NCI-H2081 (cell line): ENCODE data around the gene IARS2.
"Not testable (repeated sequence)": the region's sequence is repeated elsewhere in the genome, so short reads cannot be mapped to it uniquely, and the experiment has no call there.

Experiments
- DNase-seq, 2 experiments: peaks; one replicate each; lab custom pipeline; 2025; lab: John Stamatoyannopoulos, UW

Gene IARS2

DNA sequence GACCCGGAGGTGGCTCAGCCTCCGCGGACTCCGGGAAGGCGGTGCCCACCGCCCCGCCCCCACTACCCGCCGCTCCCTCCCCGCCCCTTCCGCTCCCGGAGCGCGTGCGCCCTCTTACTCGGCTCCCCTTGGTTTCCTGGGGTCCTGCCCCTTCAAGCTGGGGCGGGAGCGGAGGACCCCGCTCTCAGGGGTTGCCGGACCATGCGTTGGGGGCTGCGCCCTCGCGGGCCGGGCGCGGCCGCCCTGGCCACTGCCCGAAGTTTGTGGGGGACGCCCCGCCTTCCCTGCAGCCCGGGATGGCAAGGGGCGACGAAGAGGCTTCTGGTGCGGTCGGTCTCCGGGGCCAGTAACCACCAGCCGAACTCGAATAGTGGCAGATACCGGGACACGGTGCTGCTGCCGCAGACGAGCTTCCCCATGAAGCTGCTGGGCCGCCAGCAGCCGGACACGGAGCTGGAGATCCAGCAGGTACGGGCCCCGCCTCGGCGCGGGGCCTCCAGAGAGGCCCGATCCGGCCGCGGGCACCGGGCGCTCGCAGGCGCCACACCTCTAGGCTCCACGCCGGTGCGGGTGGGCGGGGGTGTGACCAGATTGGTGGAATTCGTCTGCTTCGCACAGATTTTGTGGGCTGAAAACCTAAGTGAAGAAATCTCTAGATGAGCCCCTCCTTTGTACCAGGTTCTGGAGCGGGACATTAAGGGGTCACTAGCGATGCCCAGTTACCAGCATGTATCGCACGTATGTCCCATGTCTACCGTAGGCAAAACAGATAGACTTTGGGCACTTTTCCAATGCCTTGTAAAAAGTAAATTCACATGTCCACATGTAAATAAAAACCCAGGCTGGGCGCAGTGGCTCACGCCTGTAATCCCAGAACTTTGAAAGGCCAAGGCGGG is at the start of gene IARS2:
TSS of gene IARS2 (plus strand) at position 117 of the 896 bp plus-strand sequence. CDS start at position 202, 85 bp downstream.
- peak; percentile 90 to 91 for DNase-seq

- no peak for DNase-seq
These were observed 49.1 kb upstream of the IARS2 start for GRCh38 chr1:220044678-220045355.

- DNase-seq = peak in 1 of 2 experiments; percentile 25
These were observed 48.4 kb upstream of the IARS2 start for GRCh38 chr1:220045356-220046051.

- peak; percentile 97 to 99 for DNase-seq
These were observed 47.6 kb upstream of the IARS2 start, which contains the start of gene EPRS1 for GRCh38 chr1:220046052-220046930. TSS of gene EPRS1 (minus strand) at chr1:220046505. CDS start at chr1:220046388, 117 bp downstream.

DNA sequence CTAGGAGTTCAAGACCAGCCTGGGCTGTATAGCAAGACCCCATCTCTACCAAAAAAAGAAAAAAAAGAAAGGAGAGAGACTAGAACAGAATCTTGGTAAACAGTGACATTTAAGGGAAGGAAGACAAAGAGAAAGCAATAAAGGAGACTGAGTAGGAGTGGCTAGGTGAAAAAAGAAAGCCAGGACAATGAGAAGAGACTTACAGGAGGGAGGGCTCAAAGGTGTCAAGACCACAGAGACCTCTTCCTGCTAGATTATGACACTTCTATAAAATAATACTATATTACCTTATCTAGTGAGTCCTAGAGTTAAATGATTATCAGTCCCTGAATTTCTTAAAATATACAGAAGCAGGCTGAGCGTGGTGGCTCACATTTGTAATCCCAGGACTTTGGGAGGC is 37.6 kb upstream of the IARS2 start:
- no peak for DNase-seq

GRCh38 chr1:220060876-220061275 is 33.1 kb upstream of the IARS2 start:
- DNase-seq = no peak

DNA sequence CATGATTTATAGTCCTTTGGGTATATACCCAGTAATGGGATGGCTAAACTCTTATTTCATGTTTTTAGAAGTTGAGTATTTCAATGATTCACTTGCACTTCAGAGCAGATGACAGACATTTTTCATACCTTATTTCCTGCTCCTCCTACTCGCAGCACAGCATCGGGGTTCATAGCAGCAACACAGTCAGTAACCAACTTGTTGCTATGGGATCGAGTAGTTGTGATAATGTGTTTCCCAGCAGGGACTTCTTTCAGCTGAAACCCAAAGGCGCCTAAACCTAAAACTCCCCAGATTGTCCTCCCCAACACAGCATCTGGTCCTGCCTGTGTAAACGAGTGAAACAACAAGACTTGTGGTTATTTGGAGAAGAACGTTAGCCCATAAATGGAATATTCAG is 31.3 kb upstream of the IARS2 start:
- DNase-seq = no peak

DNA sequence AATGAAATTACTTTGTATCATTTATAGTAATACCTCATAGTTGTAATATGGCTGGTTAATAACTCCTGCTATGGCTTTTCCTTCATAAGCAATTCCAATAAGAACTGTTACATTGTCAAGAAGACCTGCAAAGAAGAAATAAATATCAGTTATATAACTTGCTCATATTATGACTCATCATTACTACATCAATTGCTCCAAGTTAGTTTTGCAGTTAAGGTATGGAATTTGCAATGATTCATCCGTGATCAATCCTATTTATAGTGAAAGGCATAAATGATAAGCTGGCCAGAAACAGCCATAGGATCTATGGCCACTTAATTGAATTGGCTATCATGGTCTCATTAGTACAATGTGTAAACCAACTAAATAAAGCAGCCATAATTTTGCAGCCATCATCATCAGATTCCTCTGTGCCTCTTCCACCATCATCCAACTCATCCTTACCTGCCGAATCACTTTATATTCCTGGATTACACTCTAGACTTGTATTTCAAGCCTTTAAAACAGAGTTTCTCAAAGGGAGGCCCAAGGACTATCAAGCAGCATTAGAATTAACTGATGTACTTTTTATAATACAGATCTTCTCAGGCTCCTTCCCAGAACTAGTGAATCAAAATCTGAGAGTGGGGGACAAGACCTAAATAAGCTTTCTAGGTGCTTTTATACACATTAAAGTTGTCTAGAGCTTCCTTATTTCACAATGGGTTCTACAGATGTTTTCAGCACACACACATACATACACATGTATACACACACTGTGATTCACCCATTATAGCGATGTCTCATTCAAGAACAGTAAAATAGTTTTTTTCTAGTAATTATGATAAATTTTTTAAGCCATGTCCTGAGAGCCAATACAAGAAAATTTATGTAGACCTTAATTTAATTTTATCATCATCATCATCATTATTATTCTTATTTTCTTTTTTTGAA is 26.4 kb upstream of the IARS2 start:
- DNase-seq = no peak

DNA sequence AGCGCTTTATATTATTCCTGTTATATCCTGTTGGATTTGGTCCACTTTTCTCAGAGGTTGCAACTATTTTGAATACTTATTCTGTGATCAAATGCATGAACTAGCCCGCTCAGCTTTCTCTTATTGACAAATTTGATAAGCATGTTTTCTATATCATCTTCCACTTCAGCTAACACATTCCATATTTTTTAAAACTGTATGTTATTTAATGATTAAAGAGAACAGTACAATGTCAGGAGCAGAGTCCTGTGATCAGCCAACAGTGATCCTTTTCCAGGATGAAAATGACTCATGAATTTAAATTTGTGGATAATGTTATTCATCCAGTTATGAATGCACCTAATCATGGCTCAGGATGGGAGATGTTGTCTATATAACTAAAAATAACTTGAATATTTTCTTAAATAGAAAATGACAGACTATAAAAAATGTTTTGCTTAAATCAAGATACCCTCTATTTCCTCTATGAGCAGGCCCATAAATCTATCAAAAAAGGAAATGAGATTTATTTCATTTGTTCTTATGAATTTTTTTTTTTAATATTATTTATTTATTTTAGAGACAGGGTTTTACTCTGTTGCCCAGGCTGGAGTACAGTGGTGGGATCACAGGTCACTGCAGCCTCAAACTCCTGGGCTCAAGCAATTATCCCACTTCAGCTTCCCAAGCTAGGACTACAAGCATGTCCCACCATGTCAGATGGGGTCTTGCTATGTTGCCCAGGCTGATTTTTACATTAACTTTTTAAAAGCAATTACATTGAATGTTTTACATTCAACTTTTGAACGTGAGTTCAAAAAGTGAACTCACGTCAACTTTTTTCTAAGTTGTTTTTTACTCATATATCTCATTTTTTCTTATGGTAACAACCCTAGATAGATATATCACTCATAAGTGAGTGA is 16.8 kb upstream of the IARS2 start:
- no peak for DNase-seq

DNA sequence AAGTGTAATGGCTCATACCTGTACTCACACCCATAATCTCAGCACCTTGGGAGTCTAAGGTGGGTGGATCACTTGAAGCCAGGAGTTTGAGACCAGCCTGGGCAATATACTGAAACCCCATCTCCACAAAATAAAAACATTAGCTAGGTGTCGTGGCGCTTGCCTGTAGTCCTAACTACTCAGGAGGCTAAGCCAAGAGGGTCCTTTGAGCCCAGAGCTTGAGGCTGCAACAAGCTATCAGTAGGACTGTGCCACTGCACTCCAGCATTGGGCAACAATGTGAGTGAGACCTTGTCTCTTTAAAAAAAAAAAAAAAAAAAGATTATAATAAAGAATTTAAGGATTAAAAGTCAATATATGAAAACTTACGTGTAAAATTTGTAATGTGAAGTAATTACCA is 16.0 kb upstream of the IARS2 start:
- DNase-seq = no peak

GRCh38 chr1:220084460-220084859 is 9.5 kb upstream of the IARS2 start:
- DNase-seq = no peak

DNA sequence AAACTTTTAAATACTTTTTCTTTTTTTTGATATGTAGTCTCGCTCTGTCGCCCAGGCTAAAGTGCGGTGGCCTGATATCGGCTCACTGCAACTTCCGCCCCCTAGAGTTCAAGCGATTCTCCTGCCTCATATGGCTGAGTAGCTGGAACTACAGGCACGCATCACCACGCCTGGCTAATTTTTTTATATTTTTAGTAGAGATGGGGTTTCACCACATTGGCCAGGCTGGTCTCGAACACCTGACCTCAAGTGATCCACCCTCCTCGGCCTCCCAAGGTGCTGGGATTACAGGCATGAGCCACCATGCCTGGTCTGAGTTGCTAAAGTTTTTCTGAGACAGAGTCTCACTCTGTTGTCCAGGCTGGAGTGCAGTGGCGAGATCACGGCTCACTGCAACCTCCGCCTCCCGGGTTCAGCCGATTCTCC is 7.7 kb upstream of the IARS2 start:
- not testable (repeated sequence) for DNase-seq

DNA sequence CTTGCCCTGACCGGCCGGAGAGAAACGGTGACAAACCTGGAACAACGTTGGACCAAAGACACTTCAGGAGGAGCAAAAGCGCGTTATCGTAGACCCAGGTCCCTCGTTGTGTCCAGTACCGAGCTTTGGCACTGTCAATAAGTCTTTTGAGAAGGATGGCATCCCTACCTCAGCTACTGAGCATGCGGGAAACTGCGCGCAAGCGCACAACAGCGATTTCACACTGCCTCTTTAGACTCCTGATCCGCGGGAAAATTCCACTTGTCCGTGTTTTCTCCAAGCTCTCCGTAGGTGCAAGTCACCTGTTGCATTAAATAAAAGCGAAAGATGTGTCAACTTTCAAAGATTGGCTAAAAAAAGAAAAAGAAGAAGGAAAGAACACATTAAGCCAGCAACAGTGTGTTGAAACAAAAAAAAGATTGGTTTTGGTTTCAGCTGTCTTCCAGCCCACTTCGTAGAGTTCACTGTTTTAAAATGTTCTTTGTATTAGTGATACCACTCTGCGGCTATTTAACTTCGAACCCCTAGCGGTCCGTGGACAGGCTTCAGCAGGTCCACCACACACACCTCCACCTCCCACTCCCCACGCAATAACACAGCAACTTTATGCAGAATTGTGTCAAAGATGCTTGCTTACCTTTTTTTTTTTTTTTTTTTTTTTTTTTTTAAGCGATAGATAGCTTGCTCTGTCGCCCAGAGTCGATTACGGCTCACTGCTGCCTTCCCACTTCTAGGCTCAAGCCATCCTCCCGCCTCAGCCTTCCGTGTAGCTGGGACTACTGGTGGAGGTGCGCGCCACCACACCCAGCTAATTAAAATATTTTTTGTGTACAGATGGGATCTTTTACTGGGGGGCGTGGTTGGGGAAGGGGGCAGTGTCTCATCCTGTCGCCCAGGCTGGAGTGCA is 4.0 kb upstream of the IARS2 start, which contains the start of gene BPNT1:
TSS of gene BPNT1 (minus strand) at position 139 of the 907 bp plus-strand sequence. CDS start 9,942 bp downstream, outside the sequence.
- peak; percentile 95 to 99 for DNase-seq

DNA sequence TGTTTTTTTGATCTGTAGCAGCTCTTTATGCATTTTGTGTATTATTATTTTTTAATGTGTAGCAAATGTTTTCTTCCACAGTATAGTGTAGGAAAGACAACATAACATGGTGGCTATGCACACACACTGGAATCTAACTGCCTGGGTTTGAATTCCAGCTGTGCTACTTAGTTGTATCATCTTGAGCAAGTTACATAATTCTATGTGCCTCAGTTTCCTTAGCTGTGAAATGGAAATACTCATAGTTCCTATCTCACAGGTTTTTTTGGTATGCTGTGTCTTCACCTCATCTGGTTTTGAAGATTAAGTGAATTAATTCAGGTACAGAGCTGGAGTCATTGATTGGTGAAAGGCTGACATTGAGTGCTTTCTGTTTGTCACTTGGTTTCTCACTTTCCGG is 1.2 kb upstream of the IARS2 start:
- DNase-seq = no peak

DNA sequence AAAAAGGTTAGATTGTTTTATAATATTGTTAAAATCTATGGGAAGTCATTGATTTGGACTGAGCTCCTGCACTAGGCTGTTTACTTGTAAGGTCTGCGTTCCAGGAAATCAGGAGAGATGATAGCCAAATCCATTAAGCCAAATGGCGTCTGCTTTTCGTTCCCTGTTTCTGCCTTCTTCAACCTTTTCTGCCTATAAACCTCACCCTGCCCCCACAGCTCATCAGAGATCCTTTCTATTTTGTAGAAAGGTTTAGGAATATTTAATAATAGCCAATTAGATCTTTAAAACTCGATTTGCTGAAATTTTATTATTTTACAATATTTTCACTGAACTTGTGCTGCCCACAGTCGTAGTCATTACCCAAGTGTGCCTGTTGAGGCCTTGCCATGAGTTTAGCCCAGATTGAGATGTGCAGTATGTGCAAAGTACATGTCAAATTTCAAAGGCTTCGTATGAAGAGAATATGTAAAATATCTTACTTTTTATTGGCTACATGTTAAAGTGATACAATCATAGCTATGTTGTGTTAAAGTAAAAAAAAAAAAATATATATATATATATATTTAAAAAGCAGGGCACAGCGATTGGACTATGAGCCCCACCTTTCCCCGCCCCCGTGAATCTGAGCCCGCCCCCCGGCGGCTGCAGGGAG is 444 bp upstream of the IARS2 start:
- DNase-seq = peak in 1 of 2 experiments; percentile 41

- DNase-seq = no peak
These were observed 5.9 kb downstream of the IARS2 start for GRCh38 chr1:220099826-220100225.

DNA sequence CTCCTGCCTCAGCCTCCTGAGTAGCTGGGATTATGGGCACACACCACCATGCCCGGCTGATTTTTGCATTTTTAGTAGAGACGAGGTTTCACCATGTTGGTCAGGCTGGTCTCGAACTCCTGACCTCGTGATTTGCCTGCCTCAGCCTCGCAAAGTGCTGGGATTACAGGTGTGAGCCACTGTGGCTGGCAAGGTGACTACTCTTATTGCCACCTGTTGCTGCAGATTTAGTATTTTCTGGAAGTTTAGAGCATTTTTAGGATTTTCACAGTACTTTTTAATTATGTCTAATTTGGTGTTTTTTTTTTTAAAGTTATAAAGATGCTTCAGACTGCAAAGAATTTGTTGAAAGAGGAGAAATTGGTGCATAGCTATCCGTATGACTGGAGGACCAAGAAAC is 16.5 kb downstream of the IARS2 start:
- not testable (repeated sequence) for DNase-seq
